HTERT RPE-1 (cell line): ENCODE results near the gene CDKL1.

ENCODE experiments used
- in situ Hi-C: fragments of 300-500 bp; cut with MboI; formaldehyde crosslinking; loops from 4 replicates; pipeline ENCODE4 v1.14.3; 2020; ENCODE audit warnings: low sequenced_read_pairs

CDKL1 gene

DNA sequence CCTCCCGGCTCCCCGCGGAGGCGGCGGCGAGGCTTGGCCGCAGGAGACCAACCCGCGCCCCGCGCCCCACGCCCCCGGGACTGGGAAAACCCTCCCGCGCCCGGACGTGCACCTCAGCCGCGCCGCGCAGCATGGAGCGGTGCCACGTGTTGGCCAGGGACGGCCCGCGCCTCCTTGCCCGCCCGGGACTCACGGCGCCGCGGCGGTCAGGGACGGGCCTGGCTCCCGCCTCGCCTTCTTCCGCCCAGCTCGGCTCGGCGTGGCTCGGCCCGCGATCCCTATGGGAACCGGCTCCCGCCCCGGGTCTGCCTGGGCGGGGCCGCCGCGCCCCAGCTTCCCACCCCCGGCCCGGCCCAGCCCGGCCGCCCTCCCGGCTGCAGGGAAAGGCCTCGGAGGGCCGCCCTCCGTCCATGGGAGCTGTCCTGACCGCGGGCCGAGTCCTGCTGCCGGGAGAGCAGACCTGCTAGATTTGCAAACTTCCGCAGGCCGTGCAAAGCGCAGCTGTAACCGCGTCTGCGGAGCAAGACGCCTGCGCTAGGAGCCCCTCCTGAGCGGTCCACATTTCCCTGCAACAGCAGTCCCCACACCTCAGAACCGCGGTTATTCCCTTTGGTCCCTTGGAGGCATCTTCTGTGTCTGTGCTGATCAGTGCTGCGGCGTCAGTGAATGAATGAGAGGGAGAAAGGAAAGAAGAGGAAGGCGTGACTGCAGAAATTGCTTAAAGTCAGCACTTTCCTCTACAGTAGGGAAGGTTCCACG, at the start of gene CDKL1:
CDKL1 (minus strand) TSS at position 251 of the 759 bp plus-strand sequence. CDS start 1,013 bp downstream, outside the sequence.
- in situ Hi-C loops: no loop called here

DNA sequence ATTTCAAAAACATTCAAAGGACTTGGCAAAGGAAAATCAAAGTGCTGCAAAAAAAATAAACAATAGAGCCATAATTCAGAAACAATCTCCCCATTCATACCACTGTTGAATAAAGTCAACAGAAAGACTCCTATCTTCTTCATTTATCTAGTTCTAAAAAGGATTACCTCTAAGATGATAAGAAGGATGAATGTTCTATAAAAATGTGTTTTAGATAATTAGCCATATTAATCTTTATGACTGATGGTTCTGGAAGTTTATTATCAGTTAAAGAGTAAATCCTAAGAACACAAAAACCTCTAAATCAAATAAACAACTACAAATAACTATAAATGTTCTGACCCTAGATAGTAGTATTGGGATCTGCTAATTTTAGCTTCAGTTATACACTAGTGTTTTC, 37.8 kb upstream of the CDKL1 start:
- in situ Hi-C loops: no loop called here

DNA sequence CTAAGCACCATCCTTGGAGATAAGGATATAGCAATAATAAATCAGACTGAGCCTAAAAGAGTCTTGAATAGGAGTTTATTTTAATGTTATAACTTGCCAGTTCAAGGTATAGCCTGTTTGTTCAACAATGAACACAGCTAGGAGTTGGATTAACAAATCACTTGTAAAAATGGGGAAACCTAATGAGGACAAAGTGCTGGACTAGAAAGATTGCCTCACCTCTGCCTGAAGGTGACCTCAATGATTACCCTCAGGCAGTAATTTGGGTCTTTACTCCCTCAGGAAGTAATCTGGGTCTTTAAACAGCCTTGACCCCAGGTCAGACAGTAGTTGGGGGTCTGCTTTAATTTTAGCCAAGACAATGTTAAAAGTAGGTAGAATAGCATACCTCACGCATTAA, 35.5 kb upstream of the CDKL1 start:
- in situ Hi-C loops: no loop called here

DNA sequence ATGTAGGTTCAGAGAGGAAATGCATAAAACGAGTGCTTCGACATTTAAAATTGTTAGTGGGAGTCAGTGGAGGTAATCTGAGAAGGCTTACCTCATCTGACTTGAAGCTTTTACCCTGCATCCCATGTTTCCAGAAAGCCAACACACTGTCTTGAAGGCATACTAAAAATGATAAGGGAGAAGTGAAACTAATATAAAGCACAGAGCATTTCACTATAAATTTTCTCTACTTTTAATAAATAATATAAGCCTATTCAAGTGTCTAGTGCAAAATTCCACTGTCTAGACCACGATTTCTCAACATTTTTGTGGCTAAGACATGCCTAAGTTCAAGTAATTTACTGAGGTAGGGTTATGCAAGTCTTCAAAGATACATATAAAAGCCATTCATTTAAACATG, 29.1 kb upstream of the CDKL1 start:
- in situ Hi-C loops: no loop called here

DNA sequence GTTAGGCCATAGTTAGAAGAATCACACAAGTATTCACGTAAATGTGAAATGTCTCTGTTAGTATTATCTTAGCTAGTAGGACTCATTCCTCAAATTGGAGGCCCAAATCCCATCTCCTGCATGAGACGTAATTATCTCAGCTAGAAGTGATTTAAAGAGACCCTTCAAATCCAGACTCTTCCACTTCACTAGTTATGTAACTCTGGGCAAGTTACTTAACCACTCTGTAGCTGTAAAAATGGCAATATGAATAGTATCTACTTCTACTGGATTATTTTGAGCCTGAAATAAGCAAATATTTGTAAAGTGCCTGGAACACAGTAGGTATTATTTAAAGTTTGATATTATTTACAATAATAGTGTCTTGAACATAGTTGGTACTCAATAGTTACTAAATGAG, 28.4 kb upstream of the CDKL1 start:
- in situ Hi-C loops: no loop called here

DNA sequence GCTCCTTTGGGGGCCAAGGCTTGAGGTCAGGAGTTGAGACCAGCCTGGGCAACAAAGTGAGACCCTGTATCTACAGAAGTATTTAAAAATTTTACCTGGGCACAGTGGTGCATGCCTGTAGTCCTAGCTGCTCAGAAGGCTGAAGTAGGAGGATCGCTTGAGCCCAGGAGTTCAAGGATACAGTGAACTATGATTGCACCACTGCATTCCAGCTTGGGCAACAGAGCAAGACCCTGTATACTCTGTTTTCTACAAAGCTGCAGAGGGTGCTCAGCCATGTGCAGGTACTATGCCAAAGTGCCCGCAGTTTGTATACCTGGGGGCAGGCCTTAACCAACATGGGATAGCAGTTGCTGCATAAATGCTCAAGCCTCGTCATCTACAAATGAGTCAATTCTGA, 26.8 kb upstream of the CDKL1 start:
- in situ Hi-C loops: no loop called here

DNA sequence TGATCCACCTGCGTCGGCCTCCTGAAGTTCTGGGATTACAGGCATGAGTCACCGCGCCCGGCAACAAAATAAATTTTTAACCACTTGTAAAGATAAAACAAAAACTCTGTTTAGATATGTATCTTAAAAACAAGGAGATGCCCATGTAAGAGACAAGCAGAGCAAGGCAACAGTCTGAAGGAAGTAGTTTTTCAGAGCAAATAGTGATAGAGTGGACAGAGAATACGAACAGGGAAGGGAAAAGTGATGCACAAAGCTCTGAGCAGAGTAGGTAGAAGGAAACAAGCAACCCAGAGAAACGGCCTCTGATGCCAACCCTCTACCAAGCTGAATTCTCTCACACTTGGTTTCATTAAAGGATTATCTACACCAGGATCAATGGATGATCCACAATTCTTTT, 24.8 kb upstream of the CDKL1 start:
- in situ Hi-C loops: no loop called here

DNA sequence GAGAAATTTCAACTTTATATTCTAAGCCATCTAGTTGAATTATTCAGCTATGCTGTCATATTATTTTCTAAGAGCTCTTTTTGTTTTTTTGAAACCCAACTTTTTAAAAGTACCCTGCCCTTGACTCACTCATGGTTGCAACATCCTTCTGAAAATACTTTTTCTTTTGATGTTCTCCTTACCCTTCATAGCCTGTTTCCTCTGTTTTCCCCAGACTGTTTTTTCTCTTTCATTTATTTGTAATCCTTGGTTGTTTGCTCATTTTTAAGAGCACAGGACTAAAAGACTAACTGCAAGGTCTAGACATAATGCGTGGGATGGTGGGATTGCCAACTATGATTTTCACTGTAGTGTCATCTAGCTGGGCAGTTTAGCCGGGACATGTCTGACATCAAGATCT, 21.2 kb upstream of the CDKL1 start:
- in situ Hi-C loops: no loop called here

DNA sequence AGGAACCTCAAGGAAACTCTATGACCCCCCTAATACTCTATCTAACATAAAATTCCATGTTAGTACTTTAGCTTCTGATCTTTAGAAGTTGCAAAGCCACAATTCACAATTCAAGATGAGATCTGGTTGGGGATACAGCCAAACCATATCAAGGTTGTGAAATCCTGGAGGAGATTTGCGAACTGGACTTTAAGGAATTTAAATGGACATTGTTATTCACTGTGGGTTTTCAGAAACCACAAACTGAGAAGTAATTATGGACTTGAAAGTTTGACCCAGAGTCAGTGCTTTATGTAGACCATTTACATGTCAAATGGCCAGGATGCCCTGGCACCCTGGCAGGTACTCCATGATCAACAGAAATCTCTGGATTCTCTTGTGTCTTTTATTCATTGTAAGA, 14.2 kb upstream of the CDKL1 start:
- in situ Hi-C loops: no loop called here

DNA sequence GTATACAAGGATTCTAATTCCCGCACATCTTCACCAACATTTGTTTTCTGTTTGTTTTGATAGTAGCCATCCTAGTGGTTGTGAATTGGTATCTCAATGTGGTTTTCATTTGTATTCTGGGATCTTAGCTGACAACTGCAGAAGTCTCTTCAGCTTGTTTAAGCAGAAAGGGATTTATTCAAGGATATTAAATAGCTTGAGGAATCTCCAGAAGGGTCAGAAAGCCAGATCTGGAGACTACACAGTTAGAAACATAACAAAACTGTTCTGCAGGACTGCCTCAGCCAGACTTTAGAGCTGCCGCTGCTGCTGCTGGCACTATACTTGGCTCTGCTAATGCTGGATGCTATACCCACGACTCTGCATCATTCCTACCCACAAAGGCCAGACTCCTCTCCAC, 13.4 kb upstream of the CDKL1 start:
- in situ Hi-C loops: no loop called here

DNA sequence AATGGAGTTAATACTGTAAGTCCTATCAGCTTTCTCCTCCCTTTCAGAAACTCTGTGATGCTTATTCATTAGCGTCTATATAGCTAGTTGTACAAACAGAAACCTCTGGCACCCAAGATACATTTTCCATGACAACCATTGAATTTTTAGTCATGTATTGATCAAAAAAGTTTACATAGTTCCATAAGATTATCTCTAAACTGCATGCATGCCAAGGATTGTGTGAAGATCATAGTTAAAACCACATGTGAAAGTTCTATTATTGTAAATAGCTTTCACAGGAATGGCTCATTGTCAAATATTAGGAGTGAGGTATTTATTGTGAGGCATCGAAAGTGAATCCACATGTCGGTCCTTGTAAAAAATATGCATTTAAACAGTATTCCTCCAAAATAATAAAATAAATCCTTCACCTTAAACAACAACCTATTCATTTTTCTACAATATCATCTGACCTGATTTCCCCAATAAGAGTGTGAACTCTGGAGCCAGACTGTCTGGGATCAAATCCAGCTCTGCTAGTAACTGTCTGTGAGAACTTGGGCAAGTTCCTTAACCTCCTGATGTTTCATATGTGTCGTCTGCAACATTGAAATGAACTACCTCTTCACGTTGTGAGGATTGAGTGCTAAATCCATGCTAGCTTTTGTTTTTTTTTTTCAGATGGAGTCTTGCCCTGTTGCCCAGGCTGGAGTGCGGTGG, 10.6 kb upstream of the CDKL1 start:
- in situ Hi-C loops: no loop called here

DNA sequence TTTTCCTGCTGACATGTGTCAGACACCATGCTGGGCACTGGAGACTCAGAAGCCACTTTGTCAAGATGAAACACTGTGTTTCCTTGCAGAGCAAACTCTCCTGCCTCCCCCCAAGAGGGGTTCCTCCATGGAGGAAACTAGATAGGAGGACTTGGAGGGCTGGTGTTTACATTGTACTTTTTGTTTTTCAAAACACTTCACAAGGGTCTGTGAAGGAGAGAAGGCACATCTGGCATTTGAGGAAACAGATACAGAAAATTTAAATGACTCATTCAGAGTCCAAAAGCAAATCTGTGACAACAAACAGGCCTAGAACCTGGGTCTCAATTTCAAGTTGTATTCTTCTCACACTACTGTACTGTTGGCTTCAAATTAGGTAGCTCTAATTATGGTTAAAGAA, 6.7 kb upstream of the CDKL1 start:
- in situ Hi-C loops: no loop called here

DNA sequence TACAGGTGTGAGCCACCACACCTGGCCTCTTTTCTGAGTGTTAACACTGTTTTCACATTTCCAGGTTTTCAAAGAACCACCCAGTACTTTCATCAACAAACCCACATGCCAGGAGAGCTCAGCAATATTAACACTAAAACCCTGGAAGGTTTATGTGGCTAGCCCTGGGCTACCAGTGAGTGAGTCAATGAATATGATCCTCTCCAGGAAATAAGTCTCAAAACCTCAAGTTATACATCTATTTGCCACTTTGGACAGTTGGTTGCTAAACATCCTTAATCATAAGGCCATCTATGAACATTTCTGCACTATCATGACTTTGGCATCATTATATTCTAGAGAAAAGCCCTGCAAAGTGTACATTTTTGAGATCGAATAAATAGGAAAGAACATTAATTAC, 6.3 kb upstream of the CDKL1 start:
- in situ Hi-C loops: no loop called here

DNA sequence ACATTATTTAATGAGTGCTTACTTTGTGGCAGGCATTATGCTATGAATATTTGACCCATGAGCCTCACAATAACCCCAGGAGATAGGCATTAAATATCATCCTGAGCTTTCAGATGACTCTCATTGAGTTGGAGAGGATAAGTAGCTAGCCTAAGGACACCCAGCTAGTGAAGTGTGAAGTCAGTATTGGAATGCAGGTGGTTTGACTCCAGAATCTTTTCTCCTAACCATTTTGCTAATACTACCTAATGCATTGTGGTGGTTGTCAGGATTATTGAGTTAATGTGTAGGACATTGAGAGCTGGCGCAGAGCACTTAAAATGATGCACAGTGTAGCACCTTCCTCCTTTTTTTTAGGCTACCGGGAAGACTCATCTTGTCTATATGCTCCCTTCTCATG, 3.8 kb upstream of the CDKL1 start:
- in situ Hi-C loops: no loop called here

DNA sequence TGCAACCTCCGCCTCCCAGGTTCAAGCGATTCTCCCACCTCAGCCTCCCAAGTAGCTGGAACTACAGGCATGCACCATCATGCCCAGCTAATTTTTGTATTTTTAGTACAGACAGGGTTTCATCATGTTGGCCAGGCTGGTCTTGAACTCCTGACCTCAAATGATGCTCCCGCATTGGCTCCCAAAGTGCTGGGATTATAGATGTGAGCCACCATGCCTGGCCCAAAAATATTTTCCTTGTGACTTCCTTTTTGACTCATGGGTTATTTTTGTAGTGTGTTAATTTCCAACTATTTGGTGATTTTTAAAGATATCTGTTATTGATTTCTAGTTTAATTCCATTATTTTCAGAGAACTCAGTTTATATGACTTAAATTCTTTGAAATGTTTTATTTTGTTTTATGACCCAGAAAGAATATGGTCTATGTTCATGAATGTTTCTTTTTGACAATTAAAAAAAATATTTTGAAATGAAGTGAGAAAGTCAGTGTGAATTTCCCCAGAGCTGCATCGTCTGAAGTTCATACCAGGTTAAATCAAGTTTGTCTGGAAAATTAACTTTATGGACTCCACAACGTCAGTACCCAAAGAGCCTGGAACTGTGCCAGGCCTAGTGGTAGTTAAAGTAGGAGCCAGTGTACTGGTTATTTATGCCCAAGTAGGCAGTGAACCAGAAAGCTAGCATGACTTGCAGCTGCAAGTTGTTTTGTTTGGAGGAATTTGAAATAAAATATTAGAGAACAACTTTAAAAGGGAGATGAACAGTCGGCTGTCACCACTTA, 2.8 kb upstream of the CDKL1 start:
- in situ Hi-C loops: no loop called here

DNA sequence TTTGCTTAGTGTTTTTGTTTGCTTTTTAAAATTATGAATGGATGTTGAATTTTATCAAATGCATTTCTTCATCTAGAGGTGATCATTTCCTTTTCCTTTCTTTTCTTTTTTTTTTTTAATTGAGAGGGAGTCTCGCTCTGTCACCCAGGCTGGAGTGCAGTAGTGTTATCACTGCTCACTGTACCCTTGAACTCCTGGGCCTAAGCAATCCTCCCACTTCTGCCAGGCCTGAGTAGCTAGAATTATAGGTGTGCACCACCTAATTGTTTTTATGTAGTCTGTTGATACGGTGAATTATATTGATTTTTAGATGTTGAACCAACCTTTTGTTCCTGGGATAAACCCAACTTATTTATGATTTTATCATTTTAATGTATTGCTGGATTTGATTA, 1.5 kb upstream of the CDKL1 start:
- in situ Hi-C loops: no loop called here

DNA sequence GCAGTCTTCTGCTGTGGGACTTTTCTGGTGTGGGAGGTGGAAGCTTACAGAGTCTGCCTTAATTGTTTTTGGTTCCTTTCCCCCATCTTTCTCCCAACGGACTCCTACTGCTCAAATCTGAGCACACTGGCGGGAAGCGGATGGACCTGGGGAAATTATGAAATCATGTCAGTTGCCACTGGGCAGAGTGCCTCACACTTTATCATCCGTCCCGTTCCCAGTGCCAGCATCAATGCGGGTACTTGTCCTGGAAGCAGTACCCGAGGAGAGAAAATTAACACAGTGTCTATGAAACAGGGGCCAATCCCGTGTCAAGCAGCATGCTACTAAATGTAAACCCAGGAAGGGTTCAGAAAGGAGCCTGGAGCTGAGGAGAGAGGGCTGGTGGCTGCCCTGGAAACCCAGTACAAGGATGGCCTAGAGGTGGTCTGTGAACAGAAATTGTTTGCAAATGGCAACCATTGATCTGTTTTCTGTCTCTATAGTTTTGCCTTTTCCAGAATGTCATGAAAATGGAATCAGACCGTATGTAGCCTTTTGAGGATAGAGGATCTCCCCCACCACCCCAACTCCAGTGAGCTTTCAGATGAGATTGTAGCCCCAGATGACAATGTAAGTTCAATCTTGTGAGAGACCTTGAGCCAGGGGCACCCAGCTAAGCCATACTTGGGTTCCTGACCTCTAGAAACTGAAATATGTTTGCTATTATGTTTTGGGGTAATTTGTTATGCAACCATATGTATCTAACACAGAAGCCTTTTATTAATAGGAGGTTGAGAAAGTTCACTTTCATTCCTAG, 908 bp upstream of the CDKL1 start:
- in situ Hi-C loops: no loop called here

DNA sequence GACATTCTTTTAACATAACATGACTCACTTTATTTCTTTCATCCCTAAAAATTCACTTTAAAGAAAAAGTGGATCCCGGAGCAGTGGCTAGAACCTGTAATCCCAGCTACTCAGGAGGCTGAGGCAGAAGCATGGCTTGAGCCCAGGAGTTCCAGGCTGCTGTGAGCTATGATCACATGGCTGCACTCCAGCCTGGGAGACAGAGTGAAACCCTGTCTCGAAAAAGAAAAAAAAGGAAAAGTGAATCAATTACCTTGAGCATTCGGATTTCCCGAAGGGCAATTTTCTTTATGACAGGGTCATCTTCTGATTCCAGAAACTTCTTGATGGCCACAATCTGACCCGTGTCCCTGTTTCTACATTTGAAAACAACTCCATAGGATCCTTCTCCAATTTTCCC, 1.2 kb downstream of the CDKL1 start:
- in situ Hi-C loops: no loop called here

DNA sequence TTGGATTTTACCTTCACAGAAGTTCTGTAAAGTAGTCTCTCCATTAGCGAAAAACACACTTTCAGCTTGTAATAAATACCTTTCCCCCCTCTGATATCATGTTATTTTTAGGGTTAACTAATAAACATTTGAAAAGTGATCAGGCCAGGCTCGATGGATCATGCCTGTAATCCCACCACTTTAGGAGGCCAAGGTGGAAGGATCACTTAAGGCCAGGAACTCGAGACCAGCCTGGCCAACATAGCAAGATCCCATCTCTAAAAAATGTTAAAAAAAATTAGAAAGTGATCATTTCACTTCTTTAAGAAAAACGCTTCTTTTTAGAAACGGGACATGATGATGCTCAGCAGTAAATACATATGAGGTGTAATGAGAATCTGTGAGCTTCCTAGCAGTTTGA, 2.0 kb downstream of the CDKL1 start:
- in situ Hi-C loops: no loop called here

DNA sequence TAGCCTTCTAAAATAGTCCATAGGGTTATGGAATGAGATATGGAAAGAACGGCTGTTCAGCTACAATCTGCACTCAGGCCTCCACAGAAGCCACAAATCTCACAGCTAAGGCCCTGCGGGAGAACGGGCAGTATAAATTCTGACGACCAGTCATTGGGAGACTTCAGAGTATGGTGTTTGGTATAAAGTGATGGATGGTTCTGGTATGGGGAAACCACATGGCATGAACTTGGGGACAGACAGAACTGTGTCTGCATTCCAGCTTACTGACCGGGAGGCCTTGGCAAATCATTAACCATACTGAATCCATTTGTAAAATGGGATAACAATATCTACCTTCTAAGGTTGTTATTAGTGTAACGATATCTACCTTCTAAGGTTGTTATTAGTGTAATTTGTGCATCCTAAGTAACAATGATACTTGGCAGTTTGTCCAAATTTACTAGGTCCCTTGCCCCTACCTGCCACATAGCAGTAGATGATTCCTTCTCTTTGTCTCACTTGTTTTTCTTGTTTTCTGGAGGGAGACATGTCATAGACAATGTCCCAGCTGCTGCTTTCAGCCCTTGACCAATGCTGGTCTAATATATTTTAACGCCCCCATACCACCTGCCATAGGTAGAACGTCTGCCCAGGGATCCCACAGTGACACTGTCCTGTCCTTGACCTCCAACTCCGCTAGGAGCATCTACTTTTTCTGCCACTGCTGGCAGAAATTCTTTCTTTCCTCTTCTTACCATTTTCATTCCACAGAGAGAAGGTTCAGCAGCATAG, 6.8 kb downstream of the CDKL1 start:
- in situ Hi-C loops: no loop called here
